NCI-H345 treated with DMSO at 0.1 percent for 48 hours (cell line): Measurements from ENCODE around the gene NR3C2.
"Not testable (repeated sequence)": the region's sequence is repeated elsewhere in the genome, so short reads cannot be mapped to it uniquely, and the experiment has no call there.

ENCODE experiments used
- DNase-seq: peaks from one replicate; lab custom pipeline; 2025; ENCODE audit not compliant: unreplicated experiment; lab: John Stamatoyannopoulos, UW

Gene NR3C2

GRCh38 chr4:148173397-148174017, 268.7 kb downstream of the NR3C2 start:
- DNase-seq: no peak

DNA sequence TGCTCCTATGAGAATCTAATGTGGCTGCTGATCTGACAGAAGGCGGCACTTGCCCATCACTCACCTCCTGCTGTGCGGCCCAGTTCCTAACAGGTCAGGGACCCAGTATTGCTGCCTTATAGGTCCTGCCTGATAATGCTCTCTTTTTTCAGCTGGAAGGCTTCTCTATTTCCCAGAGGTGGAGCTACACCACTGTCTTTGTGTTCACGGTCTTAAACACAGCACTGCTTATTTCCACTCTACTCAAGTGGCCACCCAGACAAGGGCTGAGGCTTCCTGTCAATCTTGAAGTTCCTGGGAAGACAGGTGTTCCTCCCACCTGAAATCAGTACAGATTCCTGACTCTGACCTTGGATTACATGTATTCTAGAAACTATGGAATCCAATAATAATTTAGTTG, 270.6 kb downstream of the NR3C2 start:
- DNase-seq: no peak

DNA sequence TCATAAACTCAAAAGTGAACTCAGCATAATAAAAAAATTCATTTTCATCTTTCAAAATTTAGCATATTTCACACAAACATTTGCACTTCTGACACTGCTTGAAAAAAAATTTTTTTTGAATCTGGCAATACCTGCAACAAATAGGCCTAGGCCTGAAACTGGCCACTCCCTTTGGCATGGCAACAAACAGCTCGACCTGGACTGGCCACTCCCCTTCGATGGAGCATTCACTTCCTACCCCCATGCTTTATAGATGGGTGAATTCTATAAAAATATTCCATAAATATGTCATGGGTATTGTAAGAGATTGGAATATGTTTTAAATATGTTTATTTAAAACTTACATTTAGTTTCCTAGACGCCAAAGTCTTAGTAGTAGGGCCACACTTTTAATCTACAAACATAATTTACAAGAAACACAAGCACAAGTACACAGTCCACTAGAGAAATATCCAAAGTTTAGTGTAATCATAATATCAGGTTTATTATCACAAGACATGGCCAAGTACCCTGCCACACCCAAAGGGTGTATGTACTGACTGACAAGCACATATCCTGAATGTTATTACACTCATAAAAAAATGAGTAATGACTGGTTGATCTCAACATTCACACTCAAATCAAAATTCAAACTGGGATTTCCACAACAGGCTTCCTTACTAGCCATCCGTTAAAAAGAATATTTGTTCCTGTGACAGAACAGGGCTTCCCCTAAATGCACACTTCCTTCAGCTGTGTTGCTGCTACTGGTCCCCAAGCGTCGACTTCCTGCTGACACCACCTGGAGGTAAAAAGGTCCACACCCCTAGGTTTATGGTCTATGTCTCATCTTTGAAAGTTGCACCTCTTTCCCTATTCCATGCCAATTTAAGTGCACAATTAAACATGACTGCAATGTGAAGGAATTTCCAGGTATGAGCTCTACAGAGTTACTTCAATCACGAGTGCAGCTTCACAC, 271.5 kb downstream of the NR3C2 start:
- no peak for DNase-seq

DNA sequence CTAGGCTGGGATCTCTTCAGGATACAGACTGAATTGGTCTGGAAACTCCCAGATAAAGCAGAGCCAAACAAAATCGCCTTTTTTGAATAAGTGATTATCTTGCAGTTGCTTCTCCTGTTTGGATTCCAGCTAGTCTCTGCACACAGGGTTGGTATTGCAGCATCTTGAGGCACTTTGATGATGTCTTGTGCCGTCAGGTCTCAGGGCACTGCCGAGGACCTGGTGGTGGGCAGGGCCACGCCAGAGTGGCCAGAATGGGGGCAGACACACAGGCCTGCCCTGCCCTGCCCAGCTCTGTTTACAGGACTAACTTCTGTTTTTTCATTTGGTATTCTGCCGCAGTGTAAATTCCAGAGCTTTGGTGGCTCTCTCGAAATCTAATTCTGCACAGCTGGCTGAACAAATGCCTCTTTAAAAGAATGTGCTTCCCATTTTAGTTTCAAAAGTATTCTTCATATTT, 276.1 kb downstream of the NR3C2 start:
- no peak for DNase-seq

- no peak for DNase-seq
These were observed 277.7 kb downstream of the NR3C2 start for GRCh38 chr4:148164557-148164956.

DNA sequence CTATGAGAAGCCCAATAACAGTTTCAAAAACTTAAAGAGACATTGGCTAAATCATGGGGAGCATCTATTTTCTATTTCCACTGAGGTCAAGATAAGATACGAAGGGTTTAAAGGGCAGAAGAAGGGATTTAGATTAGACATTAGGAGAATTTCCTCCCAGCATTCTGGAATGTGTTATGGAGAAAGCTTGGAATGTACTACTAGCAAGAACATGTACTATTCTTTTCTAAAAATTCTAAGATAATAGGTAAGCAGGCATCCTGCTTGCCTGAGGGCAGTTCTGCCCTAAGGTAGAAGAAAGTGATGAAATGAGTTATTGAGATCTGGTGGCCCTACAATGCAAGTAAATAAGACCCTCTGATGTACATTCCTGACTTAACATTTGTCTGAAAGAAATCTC, 279.2 kb downstream of the NR3C2 start:
- DNase-seq: no peak

- DNase-seq: no peak
These were observed 279.7 kb downstream of the NR3C2 start for GRCh38 chr4:148162519-148162918.

DNA sequence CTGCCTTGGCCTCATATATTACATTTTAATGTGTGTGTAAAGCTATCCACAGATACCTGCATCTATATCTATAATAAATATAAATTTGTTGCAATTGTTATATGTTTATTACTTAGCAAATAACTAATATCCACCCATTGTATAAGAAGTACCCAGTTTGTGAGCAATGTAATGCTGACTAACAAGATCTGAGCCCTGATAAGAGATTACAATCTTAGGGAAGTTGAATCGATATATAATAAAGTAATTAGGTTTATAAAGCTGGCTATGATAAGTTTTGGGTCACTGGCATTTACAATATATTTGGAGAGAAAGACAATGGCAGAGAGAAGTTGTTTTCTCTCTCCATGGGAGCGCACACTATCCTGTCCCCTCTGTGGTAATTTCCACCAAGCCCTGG, 280.6 kb downstream of the NR3C2 start:
- no peak for DNase-seq

DNA sequence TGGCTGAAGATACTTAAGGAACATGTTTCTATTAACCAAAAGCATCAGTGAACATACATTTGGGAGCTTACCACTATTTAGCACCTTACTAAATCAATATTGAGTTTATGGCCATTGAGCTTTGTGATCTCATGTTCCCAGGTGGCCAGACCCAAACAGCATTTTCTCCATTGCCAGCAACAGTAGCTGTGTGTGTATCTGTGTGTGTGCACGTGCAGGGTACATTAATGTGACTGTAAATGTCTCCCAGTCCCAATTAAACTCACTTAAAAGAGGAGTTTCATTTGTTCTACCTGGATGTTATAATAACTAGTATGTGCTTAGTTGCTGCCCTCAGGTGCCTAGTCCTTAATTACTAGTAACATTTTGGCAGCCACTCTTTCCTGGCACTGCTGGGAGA, 282.4 kb downstream of the NR3C2 start:
- DNase-seq: no peak

- no peak for DNase-seq
These were observed 287.4 kb downstream of the NR3C2 start for GRCh38 chr4:148154769-148155168.

DNA sequence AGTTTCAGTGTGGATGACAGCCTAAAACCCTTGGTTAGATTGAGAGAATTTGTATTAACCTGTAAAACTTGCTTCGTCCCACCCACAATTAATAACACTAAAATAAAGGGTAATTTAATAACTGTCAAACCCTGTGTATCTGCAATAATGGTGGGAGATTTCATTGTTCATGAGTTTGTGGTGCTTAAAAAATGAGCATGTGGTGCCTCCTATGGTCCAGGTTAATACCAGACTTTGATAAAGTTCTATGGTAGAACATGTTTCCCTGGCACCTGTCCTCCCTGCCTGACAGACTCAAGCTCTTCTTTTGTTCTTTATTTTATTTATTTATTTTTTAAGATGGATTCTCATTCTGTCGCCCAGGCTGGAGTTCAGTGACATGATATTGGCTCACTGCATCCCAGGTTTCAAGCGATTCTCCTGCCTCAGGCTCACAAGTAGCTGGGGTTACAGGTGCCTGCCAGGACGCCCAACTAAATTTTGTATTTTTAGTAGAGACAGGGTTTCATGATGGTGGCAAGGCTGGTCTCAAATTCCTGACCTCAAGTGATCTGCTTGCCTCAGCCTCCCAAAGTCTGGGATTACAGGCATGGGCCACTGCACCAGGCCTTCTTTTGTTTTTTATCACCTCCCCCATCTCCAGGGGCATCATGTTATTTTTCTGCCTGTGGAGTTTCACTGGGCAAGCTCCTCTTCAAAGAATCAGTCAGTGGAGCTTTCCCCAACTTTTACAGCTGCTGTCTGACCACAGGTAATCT, 289.2 kb downstream of the NR3C2 start:
- no peak for DNase-seq

- DNase-seq: no peak
These were observed 290.4 kb downstream of the NR3C2 start for GRCh38 chr4:148151806-148152205.

DNA sequence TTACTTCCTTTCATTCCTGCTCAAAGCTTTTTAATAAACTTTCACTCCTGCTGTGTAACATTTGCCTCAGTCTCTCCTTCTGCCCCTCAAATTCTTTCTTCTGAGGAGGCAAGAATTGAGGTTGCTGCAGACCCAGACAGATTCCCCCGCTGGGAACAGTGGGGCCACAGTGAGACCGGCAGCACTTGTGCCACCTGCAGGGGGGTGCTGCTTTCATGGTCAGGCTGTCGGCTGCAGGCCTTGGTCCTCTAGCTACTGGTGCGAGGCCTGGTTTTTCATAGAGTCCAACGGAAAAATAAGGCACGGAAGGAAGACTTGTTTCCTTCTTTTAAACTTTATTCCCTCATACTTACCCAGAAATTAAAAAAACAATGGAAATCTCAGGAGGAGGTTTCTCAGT, 296.7 kb downstream of the NR3C2 start:
- no peak for DNase-seq

- no peak for DNase-seq
These were observed 299.0 kb downstream of the NR3C2 start for GRCh38 chr4:148143174-148143573.

DNA sequence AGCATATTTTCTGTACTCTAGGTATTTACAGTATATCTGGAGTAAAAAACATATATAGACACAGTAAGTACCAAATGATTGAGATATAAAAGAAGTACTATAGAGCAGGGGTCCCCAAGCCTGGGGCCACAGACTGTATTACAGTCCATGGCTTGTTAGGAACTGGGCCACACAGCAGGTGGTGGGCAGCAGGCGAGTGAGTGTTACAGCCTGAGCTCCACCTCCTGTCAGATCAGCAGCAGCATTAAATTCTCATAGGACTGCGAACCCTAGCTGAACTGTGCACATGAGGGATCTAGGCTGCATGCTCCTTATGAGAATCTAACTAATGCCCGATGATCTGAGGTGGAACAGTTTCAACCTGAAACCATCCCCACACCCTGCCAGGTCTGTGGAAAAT, 300.7 kb downstream of the NR3C2 start:
- DNase-seq: no peak

DNA sequence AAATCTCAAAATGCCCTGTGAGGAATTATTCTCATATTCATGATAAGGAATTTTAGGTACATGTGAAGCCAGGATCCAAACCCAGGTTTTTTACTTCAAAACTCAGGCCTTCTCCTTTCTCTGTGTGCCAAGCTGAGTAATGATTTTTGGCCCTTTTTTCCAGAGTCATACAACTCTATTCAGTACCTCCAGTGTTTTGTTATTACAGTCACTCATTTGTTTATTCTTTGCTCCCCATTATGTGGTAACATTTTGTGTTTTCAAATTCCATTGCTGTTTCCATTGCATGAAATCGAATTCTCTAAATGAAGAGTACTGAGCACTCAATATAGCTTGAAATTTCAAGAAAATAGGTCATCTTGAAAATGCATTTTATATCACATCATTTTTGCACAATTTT, 315.4 kb downstream of the NR3C2 start:
- no peak for DNase-seq

DNA sequence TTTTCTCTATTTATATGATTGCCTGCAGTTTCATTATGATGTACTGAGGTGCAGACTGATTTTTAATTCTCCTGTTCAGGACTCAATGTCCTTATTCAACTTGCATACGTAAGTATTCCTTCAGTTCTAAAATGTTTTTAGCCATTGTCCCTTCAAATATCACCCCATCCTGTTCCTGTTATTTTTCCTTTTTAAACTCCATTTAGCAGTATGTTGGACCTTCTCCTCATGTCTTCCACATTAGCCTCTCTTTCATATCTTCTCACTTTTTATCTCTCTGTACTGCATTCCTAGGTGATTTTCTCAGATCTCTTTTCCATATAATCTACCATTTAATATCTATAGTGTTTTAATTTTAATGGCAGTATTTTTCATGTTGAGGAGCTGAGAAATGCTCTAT, 317.7 kb downstream of the NR3C2 start:
- DNase-seq: no peak

DNA sequence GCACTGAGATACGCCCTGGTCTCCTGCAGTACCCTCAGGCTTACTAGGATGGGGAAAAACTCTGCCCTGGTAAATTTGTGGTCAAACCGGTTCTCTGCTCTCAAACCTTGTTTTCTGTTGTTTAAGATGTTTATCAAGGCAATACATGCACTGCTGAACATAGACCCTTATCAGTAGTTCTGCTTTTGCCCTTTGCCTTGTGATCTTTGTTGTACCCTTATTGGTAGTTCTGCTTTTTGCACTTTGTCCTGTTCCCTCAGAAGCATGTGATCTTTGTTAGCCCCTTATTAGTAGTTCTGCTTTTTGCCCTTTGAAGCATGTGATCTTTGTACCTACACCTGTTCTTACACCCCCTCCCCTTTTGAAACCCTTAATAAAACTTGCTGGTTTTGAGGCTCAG, 319.1 kb downstream of the NR3C2 start:
- not testable (repeated sequence) for DNase-seq

DNA sequence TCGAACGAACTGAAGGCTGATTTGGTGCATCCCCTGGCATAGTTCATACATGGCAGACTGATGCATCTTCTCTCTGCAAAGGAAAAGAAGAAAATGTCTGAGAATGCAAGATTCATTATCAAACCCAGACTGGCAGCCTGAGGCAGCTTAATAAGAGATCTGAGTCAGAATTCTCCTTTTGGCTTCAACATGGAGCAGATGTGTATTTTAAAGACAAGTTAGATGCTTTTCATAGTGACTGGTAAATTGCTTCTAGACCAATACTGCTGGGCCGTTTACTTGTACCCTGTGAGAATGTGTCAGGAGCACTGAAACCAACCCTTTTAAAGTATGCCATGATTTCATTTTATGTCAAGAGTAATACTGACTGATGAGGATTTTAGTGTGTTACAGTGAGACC, 322.0 kb downstream of the NR3C2 start:
- DNase-seq: no peak

DNA sequence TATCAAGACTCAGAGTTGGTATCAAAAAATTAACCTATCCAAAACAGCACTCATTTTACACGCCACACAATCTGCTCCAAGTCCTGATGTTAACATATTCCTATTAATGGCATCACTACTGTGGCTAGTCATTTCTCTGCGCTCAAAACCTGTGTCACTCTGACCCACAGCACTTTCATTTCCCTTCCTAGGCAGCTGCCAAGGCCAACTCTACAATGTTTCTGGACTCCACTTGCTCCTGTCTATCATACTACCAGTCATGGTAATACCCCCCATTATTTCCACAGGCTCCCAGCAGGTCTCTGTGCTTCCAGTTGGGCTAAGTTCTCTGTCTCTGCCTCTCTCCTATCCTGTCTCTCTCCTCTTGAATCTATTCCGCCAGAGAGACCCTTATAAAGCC, 323.6 kb downstream of the NR3C2 start:
- DNase-seq: no peak

DNA sequence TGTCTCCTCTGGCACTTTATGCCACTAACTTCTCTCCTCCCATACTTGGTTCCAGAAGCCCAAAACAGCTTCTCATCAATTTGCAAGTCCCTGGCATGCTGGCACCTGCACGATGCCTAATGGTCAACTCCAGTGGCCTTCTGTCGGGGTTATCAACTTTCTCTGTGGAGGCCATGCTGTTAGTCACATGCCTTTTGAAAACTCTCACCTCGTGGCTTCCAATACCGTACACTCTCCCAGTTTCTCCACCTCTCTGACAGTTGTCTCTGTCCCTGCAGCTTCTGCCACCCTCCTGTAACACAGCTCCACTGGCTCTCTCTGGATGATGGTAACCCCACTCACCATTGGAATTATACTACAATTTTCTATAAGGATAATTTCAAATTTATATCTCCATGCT, 324.0 kb downstream of the NR3C2 start:
- DNase-seq: no peak

DNA sequence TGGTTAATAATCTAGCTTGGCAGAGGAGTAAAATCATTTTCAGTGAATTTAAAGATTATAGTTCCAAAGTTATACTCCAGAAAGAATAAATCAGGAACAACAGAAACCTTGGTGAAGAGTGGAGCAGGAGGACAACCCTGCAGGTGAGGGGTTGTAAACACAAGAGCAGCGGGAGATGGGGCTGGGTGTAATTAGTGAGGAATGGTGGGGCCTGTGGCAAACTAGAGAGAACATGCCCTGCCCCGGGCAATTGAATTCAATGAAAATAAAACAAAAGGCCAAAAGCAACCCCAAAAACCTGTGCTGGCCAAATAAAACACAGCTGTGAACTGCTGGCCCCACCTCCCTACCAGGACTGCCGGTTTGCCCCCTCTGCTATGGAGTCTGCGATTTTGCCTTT, 325.2 kb downstream of the NR3C2 start:
- DNase-seq: no peak
